Fibroblast of skin of right quadriceps (primary cell): ENCODE data around the gene MTCL1.

ENCODE experiments used
- DNase-seq: peaks from one replicate; pipeline ENCODE4 v3.0.0-alpha.2; 2013

Gene MTCL1

GRCh38 chr18:8688216-8688800 is 17.0 kb upstream of the MTCL1 start:
- DNase-seq, result no peak

GRCh38 chr18:8688816-8689215 is 16.5 kb upstream of the MTCL1 start:
- no peak for DNase-seq

- no peak for DNase-seq
Measured at GRCh38 chr18:8689517-8689916, 15.8 kb upstream of the MTCL1 start.

GRCh38 chr18:8694891-8695290 is 10.5 kb upstream of the MTCL1 start:
- no peak for DNase-seq

- no peak for DNase-seq
Measured at GRCh38 chr18:8695932-8696517, 9.3 kb upstream of the MTCL1 start.

- DNase-seq, result peak; percentile 62
Measured at GRCh38 chr18:8696749-8697211, 8.6 kb upstream of the MTCL1 start.

- DNase-seq, result no peak
Measured at GRCh38 chr18:8699126-8699525, 6.2 kb upstream of the MTCL1 start.

GRCh38 chr18:8699948-8700347 is 5.4 kb upstream of the MTCL1 start:
- peak; percentile 52 for DNase-seq

GRCh38 chr18:8701546-8702118 is 3.7 kb upstream of the MTCL1 start:
- DNase-seq, result peak; percentile 95

- DNase-seq, result no peak
Measured at GRCh38 chr18:8702668-8703067, 2.7 kb upstream of the MTCL1 start.

- DNase-seq, result peak; percentile 56
Measured at GRCh38 chr18:8703092-8703709, 2.2 kb upstream of the MTCL1 start.

- DNase-seq, result no peak
Measured at GRCh38 chr18:8703781-8704301, 1.5 kb upstream of the MTCL1 start.

GRCh38 chr18:8704361-8705237 is 757 bp upstream of the MTCL1 start:
- DNase-seq, result peak; percentile 95

- no peak for DNase-seq
Measured at GRCh38 chr18:8705961-8706790, 820 bp downstream of the MTCL1 start.

- peak; percentile 70 for DNase-seq
Measured at GRCh38 chr18:8706791-8707555, 1.6 kb downstream of the MTCL1 start.

- DNase-seq, result peak; percentile 74
Measured at GRCh38 chr18:8707556-8708300, 2.4 kb downstream of the MTCL1 start.

GRCh38 chr18:8708670-8709069 is 3.3 kb downstream of the MTCL1 start:
- DNase-seq, result no peak

GRCh38 chr18:8709248-8710059 is 4.1 kb downstream of the MTCL1 start:
- DNase-seq, result no peak

GRCh38 chr18:8711736-8712135 is 6.4 kb downstream of the MTCL1 start:
- DNase-seq, result no peak
